Measurements from ENCODE around the gene MUS81.

DNA sequence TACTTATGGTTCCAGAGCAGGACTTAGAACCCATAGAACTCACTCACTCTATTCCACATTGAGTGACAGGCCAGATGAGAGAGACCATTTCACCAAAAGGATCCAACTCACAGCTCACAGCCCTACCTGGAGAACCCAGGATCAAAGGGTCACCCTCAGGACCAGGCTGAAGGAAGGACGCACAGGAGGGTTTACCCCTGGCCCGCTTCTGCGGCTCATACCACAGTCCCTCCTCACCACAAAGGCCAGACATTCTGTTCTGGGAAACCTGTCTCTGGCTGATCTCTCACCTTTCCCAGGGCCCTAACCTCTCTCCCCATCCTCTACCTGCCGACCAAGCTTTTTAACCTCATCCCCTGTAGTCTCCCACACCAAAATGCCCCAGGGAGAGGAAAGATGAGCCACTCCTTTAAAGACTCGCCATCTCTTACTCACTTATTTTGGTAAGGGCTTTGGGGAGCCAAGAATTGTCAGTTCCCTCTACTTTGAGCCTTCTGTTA lies 35.3 kb downstream of the MUS81 start:
- TF ChIP-seq POLR2A (IDR thresholded peaks at IDR 0.05; ENCODE audit: low read depth, low read length) (no peak), POLR2AphosphoS5 (IDR thresholded peaks at IDR 0.05; ENCODE audit: low read depth, low read length) (no peak), SPI1 (IDR thresholded peaks at IDR 0.05; ENCODE audit: low read depth, low read length) (no peak), TAF1 (IDR thresholded peaks at IDR 0.05; ENCODE audit: low read depth, low read length) (no peak), POU2F2 (IDR thresholded peaks at IDR 0.05; ENCODE audit: low read depth, low read length) (no peak)
